ENCODE measurements around the gene VPS35.
"Not testable (repeated sequence)": the region's sequence is repeated elsewhere in the genome, so short reads cannot be mapped to it uniquely, and the experiment has no call there.

The VPS35 gene

GRCh38 chr16:46673320-46674013 lies 15.5 kb downstream of the VPS35 start:
- DNase-seq (ENCODE audit: extremely low read depth in 1 of 2, low read depth in 1 of 2), result peak in 1 of 2 donors; percentile 17

- DNase-seq (ENCODE audit: extremely low read depth in 1 of 2, low read depth in 1 of 2), result no peak
These were observed 26.9 kb downstream of the VPS35 start for GRCh38 chr16:46662123-46662522.

GRCh38 chr16:46658925-46659324 lies 30.1 kb downstream of the VPS35 start:
- DNase-seq (ENCODE audit: extremely low read depth in 1 of 2, low read depth in 1 of 2), result no peak

- DNase-seq (ENCODE audit: extremely low read depth in 1 of 2, low read depth in 1 of 2), result no peak
These were observed 37.7 kb downstream of the VPS35 start for GRCh38 chr16:46651305-46651704.

- DNase-seq (ENCODE audit: extremely low read depth in 1 of 2, low read depth in 1 of 2), result no peak
These were observed 38.7 kb downstream of the VPS35 start for GRCh38 chr16:46650254-46650623.

GRCh38 chr16:46649588-46650253 lies 39.3 kb downstream of the VPS35 start:
- no peak for DNase-seq (ENCODE audit: extremely low read depth in 1 of 2, low read depth in 1 of 2)

- DNase-seq (ENCODE audit: extremely low read depth in 1 of 2, low read depth in 1 of 2), result no peak
These were observed 40.3 kb downstream of the VPS35 start for GRCh38 chr16:46648656-46649055.

GRCh38 chr16:46638947-46639925 lies 49.7 kb downstream of the VPS35 start:
- DNase-seq (ENCODE audit: extremely low read depth in 1 of 2, low read depth in 1 of 2), result no peak

- no peak for DNase-seq (ENCODE audit: extremely low read depth in 1 of 2, low read depth in 1 of 2)
These were observed 55.9 kb downstream of the VPS35 start for GRCh38 chr16:46632778-46633733.

GRCh38 chr16:46629331-46630219 lies 59.4 kb downstream of the VPS35 start:
- DNase-seq (ENCODE audit: extremely low read depth in 1 of 2, low read depth in 1 of 2), result no peak

- DNase-seq (ENCODE audit: extremely low read depth in 1 of 2, low read depth in 1 of 2), result no peak
These were observed 61.2 kb downstream of the VPS35 start for GRCh38 chr16:46627746-46628145.

GRCh38 chr16:46626681-46627080 lies 62.3 kb downstream of the VPS35 start:
- not testable (repeated sequence) for DNase-seq (ENCODE audit: extremely low read depth in 1 of 2, low read depth in 1 of 2)

- not testable (repeated sequence) for DNase-seq (ENCODE audit: extremely low read depth in 1 of 2, low read depth in 1 of 2)
These were observed 64.1 kb downstream of the VPS35 start for GRCh38 chr16:46624862-46625261.

- not testable (repeated sequence) for DNase-seq (ENCODE audit: extremely low read depth in 1 of 2, low read depth in 1 of 2)
These were observed 65.3 kb downstream of the VPS35 start for GRCh38 chr16:46623707-46624106.

GRCh38 chr16:46623246-46623645 lies 65.7 kb downstream of the VPS35 start:
- not testable (repeated sequence) for DNase-seq (ENCODE audit: extremely low read depth in 1 of 2, low read depth in 1 of 2)

- DNase-seq (ENCODE audit: extremely low read depth in 1 of 2, low read depth in 1 of 2), result no peak
These were observed 66.9 kb downstream of the VPS35 start for GRCh38 chr16:46621934-46622676.

GRCh38 chr16:46621006-46621933 lies 67.7 kb downstream of the VPS35 start, which contains the start of gene SHCBP1:
Gene SHCBP1, minus strand, starts transcription at chr16:46621379. Its CDS starts 20 bp downstream, at chr16:46621359.
- DNase-seq (ENCODE audit: extremely low read depth in 1 of 2, low read depth in 1 of 2), result peak in 1 of 2 donors; percentile 40

All from activated CD8-positive, alpha-beta memory T cell treated with anti-CD3 and anti-CD28 coated beads for 1 hour (primary cell).